ENCODE results near the gene TMEM212.

The TMEM212 gene

DNA sequence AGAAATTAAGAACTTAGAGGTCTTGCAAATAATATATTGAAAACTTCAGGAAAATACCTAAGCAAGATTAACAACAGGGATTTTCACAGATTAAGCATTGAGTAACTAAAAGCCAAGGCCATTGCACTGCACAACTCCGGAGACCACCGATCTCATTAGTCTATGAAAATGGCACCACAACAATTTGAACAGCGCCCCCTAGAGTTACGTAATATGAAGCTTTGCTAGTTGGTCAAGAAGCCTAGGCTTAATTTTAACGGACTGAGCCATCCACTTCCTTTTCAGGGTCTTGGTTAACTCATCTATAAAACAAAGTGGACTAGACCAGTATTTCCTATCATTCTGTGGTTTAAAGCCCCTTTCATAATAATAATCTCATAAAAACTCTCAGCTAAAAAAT is 24.8 kb downstream of the TMEM212 start:
- H3K27me3 ChIP-seq (ENCODE audit: control insufficient read depth, insufficient read depth, low read length): no peaks in the 10 kb centered on the region
- H3K9ac ChIP-seq (ENCODE audit: low read depth, low read length): no peak overlapping the region
- no peaks in the 10 kb centered on the region for H3K36me3 ChIP-seq (ENCODE audit: control insufficient read depth, insufficient read depth, low read length)
- H3K4me1 ChIP-seq (ENCODE audit: control insufficient read depth, insufficient read depth, low read length): peaks cover under 1% of the 10 kb centered on the region
- no peak overlapping the region for H3K4me3 ChIP-seq (ENCODE audit: low read depth, low read length)
- H3K9me3 ChIP-seq (ENCODE audit: control insufficient read depth, insufficient read depth, low read length): no peaks in the 10 kb centered on the region

GRCh38 chr3:171871392-171872274 is 28.5 kb downstream of the TMEM212 start:
- Histone ChIP-seq H3K27me3 (ENCODE audit: control insufficient read depth, insufficient read depth, low read length) (no peaks in the 10 kb centered on the region), H3K9me3 (ENCODE audit: control insufficient read depth, insufficient read depth, low read length) (no peaks in the 10 kb centered on the region), H3K36me3 (ENCODE audit: control insufficient read depth, insufficient read depth, low read length) (no peaks in the 10 kb centered on the region), H3K4me3 (ENCODE audit: low read depth, low read length) (no peak overlapping the region), H3K4me1 (ENCODE audit: control insufficient read depth, insufficient read depth, low read length) (peaks cover 6% of the 10 kb centered on the region), H3K9ac (ENCODE audit: low read depth, low read length) (no peak overlapping the region)

DNA sequence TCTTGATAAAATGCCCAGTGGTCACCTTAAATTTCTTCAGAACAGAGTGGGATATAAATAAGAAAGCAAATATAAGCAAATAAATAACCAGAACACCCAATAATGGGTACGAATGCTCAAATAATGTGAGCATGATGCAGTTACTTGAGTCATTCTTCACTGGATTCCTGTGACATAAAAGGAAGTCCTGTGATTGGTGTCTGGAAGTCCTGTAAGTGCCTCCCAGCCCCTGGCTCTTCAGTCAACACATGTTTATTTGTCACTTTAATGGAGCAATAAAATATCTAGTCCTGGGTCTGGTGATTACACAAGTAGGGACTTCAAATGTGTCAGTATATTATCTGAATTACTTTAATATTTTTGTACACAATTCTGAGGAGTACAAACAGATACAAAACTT is 30.4 kb downstream of the TMEM212 start:
- no peak overlapping the region for H3K9ac ChIP-seq (ENCODE audit: low read depth, low read length)
- H3K36me3 ChIP-seq (ENCODE audit: control insufficient read depth, insufficient read depth, low read length): no peaks in the 10 kb centered on the region
- no peak overlapping the region for H3K4me3 ChIP-seq (ENCODE audit: low read depth, low read length)
- no peaks in the 10 kb centered on the region for H3K9me3 ChIP-seq (ENCODE audit: control insufficient read depth, insufficient read depth, low read length)
- H3K27me3 ChIP-seq (ENCODE audit: control insufficient read depth, insufficient read depth, low read length): no peaks in the 10 kb centered on the region
- peaks cover 6% of the 10 kb centered on the region for H3K4me1 ChIP-seq (ENCODE audit: control insufficient read depth, insufficient read depth, low read length)

DNA sequence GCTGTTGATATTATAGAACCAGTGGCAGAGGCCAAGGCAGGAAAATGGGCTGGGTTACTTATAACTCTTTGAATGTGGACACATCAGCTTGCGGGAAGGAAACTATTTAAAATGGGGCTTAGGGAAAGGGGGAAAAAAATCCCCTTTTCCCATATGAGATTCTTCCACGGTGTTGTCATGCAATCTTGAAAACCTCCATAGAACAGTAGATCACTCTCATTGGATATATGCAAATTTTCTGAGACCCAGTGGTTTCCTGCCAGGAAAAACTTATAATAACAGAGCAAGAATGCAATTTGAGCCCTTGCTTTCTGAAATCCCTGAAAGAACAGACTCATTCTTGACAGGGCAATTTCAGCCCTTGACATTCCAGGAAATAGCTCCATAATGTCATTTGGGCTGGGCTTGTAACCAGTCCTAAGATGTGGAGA is 31.1 kb downstream of the TMEM212 start:
- H3K9ac ChIP-seq (ENCODE audit: low read depth, low read length): no peak overlapping the region
- no peaks in the 10 kb centered on the region for H3K36me3 ChIP-seq (ENCODE audit: control insufficient read depth, insufficient read depth, low read length)
- peaks cover 6% of the 10 kb centered on the region for H3K4me1 ChIP-seq (ENCODE audit: control insufficient read depth, insufficient read depth, low read length)
- no peaks in the 10 kb centered on the region for H3K27me3 ChIP-seq (ENCODE audit: control insufficient read depth, insufficient read depth, low read length)
- H3K9me3 ChIP-seq (ENCODE audit: control insufficient read depth, insufficient read depth, low read length): no peaks in the 10 kb centered on the region
- no peak overlapping the region for H3K4me3 ChIP-seq (ENCODE audit: low read depth, low read length)

DNA sequence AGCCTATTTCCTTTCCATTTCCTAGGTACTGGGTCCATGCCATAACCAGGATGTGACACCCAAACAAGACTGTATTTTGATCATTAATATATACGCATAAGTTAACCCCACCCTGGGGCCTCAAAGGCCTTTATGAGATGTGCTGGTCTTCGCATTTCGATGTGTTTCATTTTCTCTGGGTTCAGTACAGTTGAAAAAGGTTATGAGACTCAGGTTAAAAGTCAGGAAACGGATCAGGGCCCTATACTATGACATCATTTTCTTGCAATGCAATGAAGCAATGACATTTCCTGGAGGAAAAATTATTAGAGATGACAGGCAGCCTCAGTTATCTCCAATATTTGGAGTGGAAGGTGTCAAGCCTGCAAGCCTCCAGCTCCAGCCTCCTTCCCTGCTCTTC is 31.7 kb downstream of the TMEM212 start:
- Histone ChIP-seq H3K9me3 (ENCODE audit: control insufficient read depth, insufficient read depth, low read length) (no peaks in the 10 kb centered on the region), H3K4me1 (ENCODE audit: control insufficient read depth, insufficient read depth, low read length) (peaks cover 6% of the 10 kb centered on the region), H3K9ac (ENCODE audit: low read depth, low read length) (no peak overlapping the region), H3K36me3 (ENCODE audit: control insufficient read depth, insufficient read depth, low read length) (no peaks in the 10 kb centered on the region), H3K27me3 (ENCODE audit: control insufficient read depth, insufficient read depth, low read length) (no peaks in the 10 kb centered on the region), H3K4me3 (ENCODE audit: low read depth, low read length) (no peak overlapping the region)

GRCh38 chr3:171875923-171876412 is 32.8 kb downstream of the TMEM212 start:
- Histone ChIP-seq H3K36me3 (ENCODE audit: control insufficient read depth, insufficient read depth, low read length) (no peaks in the 10 kb centered on the region), H3K9me3 (ENCODE audit: control insufficient read depth, insufficient read depth, low read length) (no peaks in the 10 kb centered on the region), H3K4me3 (ENCODE audit: low read depth, low read length) (no peak overlapping the region), H3K4me1 (ENCODE audit: control insufficient read depth, insufficient read depth, low read length) (peaks cover 6% of the 10 kb centered on the region), H3K27me3 (ENCODE audit: control insufficient read depth, insufficient read depth, low read length) (no peaks in the 10 kb centered on the region), H3K9ac (ENCODE audit: low read depth, low read length) (no peak overlapping the region)

DNA sequence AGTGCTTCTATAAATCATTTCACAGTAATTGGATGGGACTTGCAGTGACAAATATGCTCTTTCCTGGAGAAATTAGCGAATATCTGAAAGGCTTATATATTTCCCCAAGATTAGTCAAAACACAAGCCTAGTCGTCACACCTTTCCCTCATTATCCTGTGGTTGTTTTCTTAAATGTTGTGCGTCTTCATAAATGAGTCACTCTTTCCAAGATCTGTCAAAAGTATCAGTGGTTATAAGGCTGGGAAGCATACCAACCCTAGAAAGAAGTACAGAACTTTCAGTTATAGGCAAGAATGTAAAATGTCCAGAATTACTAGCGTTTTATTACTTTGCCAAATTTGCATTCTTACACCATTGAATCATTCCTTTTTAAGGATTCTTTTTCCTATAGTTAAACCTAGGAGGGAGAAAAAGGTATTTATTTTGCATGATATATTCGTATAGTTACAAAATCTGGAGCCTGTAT is 33.6 kb downstream of the TMEM212 start:
- no peaks in the 10 kb centered on the region for H3K27me3 ChIP-seq (ENCODE audit: control insufficient read depth, insufficient read depth, low read length)
- no peak overlapping the region for H3K4me3 ChIP-seq (ENCODE audit: low read depth, low read length)
- no peak overlapping the region for H3K9ac ChIP-seq (ENCODE audit: low read depth, low read length)
- H3K9me3 ChIP-seq (ENCODE audit: control insufficient read depth, insufficient read depth, low read length): no peaks in the 10 kb centered on the region
- no peaks in the 10 kb centered on the region for H3K36me3 ChIP-seq (ENCODE audit: control insufficient read depth, insufficient read depth, low read length)
- peaks cover 6% of the 10 kb centered on the region for H3K4me1 ChIP-seq (ENCODE audit: control insufficient read depth, insufficient read depth, low read length)

GRCh38 chr3:171878461-171879225 is 35.5 kb downstream of the TMEM212 start:
- Histone ChIP-seq H3K9ac (ENCODE audit: low read depth, low read length) (no peak overlapping the region), H3K27me3 (ENCODE audit: control insufficient read depth, insufficient read depth, low read length) (no peaks in the 10 kb centered on the region), H3K9me3 (ENCODE audit: control insufficient read depth, insufficient read depth, low read length) (no peaks in the 10 kb centered on the region), H3K4me1 (ENCODE audit: control insufficient read depth, insufficient read depth, low read length) (peaks cover 9% of the 10 kb centered on the region), H3K36me3 (ENCODE audit: control insufficient read depth, insufficient read depth, low read length) (no peaks in the 10 kb centered on the region), H3K4me3 (ENCODE audit: low read depth, low read length) (no peak overlapping the region)

DNA sequence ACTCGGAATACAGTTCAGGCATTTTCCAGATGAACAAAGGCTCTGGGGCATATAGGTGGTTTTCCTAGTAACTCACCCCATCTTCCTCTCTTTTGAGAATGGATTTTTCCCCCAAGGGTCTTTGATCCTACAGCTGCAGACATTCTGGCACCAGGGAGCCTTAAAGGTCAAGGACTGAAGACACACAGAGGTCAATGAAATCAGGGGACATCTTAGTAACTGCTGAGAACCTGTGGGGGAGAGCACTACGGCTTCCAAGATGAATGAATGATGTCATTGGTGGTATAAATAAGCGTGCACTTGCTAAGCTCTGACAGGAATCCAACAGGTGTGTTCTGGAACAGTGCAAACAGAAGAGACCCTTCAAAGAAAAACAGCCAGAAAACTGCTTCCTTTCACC is 36.3 kb downstream of the TMEM212 start:
- no peaks in the 10 kb centered on the region for H3K27me3 ChIP-seq (ENCODE audit: control insufficient read depth, insufficient read depth, low read length)
- peaks cover 5% of the 10 kb centered on the region for H3K4me1 ChIP-seq (ENCODE audit: control insufficient read depth, insufficient read depth, low read length)
- H3K9ac ChIP-seq (ENCODE audit: low read depth, low read length): no peak overlapping the region
- H3K36me3 ChIP-seq (ENCODE audit: control insufficient read depth, insufficient read depth, low read length): no peaks in the 10 kb centered on the region
- no peak overlapping the region for H3K4me3 ChIP-seq (ENCODE audit: low read depth, low read length)
- H3K9me3 ChIP-seq (ENCODE audit: control insufficient read depth, insufficient read depth, low read length): no peaks in the 10 kb centered on the region

- Histone ChIP-seq H3K9me3 (ENCODE audit: control insufficient read depth, insufficient read depth, low read length) (no peaks in the 10 kb centered on the region), H3K9ac (ENCODE audit: low read depth, low read length) (no peak overlapping the region)
These were observed 37.1 kb downstream of the TMEM212 start for GRCh38 chr3:171880101-171880870.

DNA sequence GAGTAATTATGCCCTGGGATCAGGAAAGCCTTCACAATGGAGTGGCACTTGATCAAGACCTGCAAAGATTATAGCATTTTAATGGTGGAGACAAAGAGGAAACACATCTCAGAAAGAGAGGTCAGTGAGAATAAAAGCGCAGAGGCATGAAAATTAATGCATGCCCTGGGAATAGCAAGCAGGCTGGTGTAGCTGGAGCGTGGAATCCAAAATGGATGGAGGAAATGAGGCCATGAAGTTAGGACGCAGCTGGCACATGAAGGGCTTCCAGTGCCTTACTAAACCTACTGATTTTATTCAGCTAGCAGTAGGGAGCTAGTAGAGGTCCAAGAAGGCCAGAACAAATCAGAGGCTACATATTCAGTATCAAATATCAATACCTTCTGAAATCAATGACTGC is 38.1 kb downstream of the TMEM212 start:
- Histone ChIP-seq H3K9ac (ENCODE audit: low read depth, low read length) (no peak overlapping the region), H3K9me3 (ENCODE audit: control insufficient read depth, insufficient read depth, low read length) (no peaks in the 10 kb centered on the region), H3K27me3 (ENCODE audit: control insufficient read depth, insufficient read depth, low read length) (no peaks in the 10 kb centered on the region), H3K4me3 (ENCODE audit: low read depth, low read length) (no peak overlapping the region), H3K36me3 (ENCODE audit: control insufficient read depth, insufficient read depth, low read length) (no peaks in the 10 kb centered on the region), H3K4me1 (ENCODE audit: control insufficient read depth, insufficient read depth, low read length) (peaks cover 4% of the 10 kb centered on the region)

More at GRCh38 chr3:171880101-171880870, 37.1 kb downstream of the TMEM212 start:
- no peaks in the 10 kb centered on the region for H3K36me3 ChIP-seq (ENCODE audit: control insufficient read depth, insufficient read depth, low read length)
- no peaks in the 10 kb centered on the region for H3K27me3 ChIP-seq (ENCODE audit: control insufficient read depth, insufficient read depth, low read length)
- peaks cover 4% of the 10 kb centered on the region for H3K4me1 ChIP-seq (ENCODE audit: control insufficient read depth, insufficient read depth, low read length)
- H3K4me3 ChIP-seq (ENCODE audit: low read depth, low read length): no peak overlapping the region
